Muscle layer of colon (tissue), 2 donors: Measurements from ENCODE around the gene TWSG1.
"Not testable (repeated sequence)": the region's sequence is repeated elsewhere in the genome, so short reads cannot be mapped to it uniquely, and the experiment has no call there.

Experiments used
- H3K27ac ChIP-seq: one replicate; pipeline ENCODE4 v1.7.0; 2013; ENCODE audit warnings: low read depth, mild to moderate bottlenecking, low read length, moderate library complexity
- H3K27me3 ChIP-seq, 2 donors: one replicate each; pipeline ENCODE4 v1.7.0; 2013; ENCODE audit warnings: low read length in 2 of 2, mild to moderate bottlenecking in 2 of 2; ENCODE audit not compliant: insufficient read depth in 2 of 2, control insufficient read depth in 1 of 2
- H3K36me3 ChIP-seq: one replicate; pipeline ENCODE4 v1.7.0; 2013; ENCODE audit warnings: mild to moderate bottlenecking, low read length; ENCODE audit not compliant: insufficient read depth
- H3K4me1 ChIP-seq: one replicate; pipeline ENCODE4 v1.7.0; 2013; ENCODE audit warnings: mild to moderate bottlenecking, low read length; ENCODE audit not compliant: insufficient read depth
- H3K4me3 ChIP-seq, 2 donors: one replicate each; pipeline ENCODE4 v1.7.0; 2013; ENCODE audit warnings: low read length in 2 of 2, low read depth in 1 of 2, mild to moderate bottlenecking in 1 of 2, moderate library complexity in 1 of 2
- H3K9ac ChIP-seq: one replicate; pipeline ENCODE4 v1.7.0; 2013; ENCODE audit warnings: low read length
- H3K9me3 ChIP-seq: one replicate; pipeline ENCODE4 v1.7.0; 2013; ENCODE audit warnings: mild to moderate bottlenecking, low read length
- donor health status: abdominal sarcoma.
- donor health status: Adenocarcinoma of cecum.

TWSG1 gene

DNA sequence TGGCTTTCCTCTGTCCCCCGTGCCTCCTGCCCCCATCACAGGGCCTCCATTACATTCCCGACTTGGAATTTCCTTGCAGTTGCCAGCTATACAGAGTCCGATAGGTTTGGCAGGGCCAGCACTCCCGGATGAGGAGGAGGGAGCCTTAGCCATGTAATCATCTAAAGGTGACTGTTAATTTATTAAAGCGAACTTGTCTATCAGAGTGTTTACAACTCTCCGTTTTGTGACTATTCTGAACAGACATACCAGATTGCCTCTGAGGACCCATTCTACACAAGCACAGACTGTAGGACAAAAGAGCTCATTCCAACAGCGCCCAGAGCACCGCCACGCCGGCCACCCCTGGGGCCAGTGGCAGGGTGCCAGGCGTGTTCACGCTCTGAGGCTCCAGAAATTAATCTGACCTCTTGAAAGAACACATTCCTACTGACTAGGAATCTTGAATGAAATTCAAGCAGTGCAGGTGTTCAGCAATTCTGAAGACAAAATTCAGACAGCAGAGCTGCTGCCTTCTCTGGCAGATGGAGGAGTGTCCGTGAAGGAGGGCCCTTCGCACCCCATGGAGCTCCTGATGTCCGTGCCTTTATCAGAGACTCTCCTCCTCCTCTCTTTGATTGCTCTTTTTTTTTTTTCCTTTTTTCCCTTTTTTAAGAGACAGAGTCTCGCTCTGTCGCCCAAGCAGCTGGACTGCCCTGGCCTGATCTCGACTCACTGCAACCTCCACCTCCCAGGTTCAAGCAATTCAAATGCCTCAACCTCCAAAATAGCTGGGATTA lies 82.7 kb downstream of the TWSG1 start:
- no peak overlapping the region for H3K9ac ChIP-seq
- no peaks in the 10 kb centered on the region for H3K9me3 ChIP-seq
- peaks cover 6% of the 10 kb centered on the region for H3K4me1 ChIP-seq
- peak overlapping the region; percentile 29 to 49 for H3K4me3 ChIP-seq
- no peaks in the 10 kb centered on the region for H3K27me3 ChIP-seq
- no peaks in the 10 kb centered on the region for H3K36me3 ChIP-seq
- H3K27ac ChIP-seq: no peak overlapping the region

DNA sequence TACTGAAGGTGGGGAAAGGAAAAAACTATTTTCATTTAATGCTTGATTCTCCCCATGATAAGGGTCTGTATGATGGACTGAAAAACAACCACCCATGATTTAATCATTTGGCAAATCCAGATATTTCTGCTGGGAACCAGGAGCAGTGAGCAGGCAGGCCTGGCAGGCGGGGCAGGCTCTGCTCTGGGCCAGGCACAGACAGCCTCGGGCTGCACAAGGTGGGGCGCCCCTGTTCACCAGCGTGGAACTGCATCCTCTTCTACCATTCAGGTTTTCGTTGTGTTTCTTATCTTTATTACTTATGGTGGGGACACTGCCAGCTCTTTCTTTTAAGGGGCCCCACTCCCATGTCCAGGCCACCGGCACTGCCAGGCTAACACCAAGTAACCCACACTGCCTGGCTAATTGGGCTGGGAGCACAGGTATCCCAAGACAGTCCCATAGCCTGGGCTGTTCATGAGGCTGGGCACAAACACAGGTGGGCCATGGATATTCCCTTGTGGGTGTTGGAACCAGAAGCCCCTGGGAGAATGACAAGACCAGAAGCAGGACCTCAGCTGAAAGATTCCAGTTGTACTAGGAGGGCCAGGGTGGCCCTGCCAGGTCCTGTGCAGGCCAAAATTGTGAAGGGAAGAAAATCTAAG lies 83.6 kb downstream of the TWSG1 start:
- Histone ChIP-seq H3K27ac (no peak overlapping the region), H3K4me1 (peaks cover 6% of the 10 kb centered on the region), H3K9ac (no peak overlapping the region), H3K4me3 (no peak overlapping the region), H3K27me3 (no peaks in the 10 kb centered on the region), H3K9me3 (no peaks in the 10 kb centered on the region), H3K36me3 (no peaks in the 10 kb centered on the region)

DNA sequence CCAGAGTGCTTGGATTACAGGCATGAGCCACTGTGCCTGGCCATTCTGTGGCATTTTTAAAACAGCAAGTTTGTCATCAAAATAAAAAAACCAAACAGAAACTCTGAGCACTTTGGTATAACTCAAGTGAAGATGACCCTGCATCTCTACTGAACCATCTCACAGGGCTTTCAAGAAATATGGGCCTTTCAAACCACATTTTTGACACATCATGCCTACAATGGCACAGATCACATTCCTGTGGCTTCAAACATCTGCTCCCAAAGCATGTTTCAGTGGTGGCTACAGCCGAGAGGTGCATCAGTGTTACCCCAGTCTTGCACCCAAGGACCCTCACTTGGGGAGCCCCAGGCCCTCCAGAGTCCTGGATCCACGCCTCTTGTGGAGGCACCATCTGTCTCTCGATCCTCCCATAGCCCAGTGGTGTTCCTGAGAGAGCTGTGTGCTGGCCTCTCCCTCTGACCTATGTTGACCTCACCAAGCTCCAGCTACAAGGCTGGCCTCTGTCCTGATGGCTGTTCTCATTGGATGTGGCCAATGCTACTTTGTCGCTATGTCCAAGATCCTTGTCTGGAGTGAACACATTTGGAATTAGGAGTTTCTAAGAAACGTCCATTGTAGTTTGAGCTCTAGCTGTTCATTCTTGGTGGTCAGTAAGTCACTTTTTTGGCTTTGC lies 85.5 kb downstream of the TWSG1 start:
- Histone ChIP-seq H3K9ac (no peak overlapping the region), H3K36me3 (no peaks in the 10 kb centered on the region), H3K27ac (no peak overlapping the region), H3K9me3 (peaks cover 4% of the 10 kb centered on the region), H3K4me3 (no peak overlapping the region), H3K4me1 (peaks cover 6% of the 10 kb centered on the region), H3K27me3 (no peaks in the 10 kb centered on the region)

DNA sequence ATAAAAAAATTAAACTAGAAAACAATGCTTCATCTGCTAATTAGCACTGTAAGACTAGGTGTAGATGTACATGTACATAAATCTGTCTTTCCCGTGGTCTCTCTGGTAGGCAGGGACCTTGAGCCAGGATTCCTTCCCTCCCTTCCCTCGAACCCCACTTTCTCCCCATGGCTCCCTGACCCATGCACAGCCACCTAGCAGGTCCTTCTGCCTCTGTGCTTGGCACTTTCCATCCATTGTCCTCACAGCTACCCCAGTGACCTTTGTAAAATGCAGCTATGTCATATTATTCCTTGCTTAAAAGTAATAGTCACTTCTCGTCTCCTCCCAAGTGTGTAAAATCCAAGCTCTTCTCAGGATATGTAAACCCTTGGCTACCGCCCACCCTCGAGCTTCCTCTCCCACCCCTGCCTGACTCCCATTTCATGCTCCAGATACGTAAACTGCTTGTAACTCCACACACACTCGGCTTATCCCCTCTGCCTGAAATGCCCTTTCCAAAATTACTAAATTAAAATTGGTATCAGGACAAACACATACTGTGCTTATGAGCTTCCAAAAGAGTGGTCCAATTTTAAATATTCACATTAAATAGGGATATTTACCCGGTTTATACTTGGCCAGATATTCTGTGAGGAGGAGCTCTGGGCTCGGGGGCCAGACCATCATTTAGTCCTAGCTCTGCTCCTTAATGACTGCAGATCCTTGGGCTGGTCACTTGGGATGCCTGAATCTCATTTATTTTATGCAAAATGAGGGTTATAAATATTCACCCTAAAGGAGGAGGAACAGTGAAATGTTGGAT lies 86.7 kb downstream of the TWSG1 start:
- Histone ChIP-seq H3K9ac (no peak overlapping the region), H3K36me3 (no peaks in the 10 kb centered on the region), H3K4me1 (peaks cover 6% of the 10 kb centered on the region), H3K27me3 (no peaks in the 10 kb centered on the region), H3K4me3 (no peak overlapping the region), H3K9me3 (peaks cover 4% of the 10 kb centered on the region), H3K27ac (no peak overlapping the region)

DNA sequence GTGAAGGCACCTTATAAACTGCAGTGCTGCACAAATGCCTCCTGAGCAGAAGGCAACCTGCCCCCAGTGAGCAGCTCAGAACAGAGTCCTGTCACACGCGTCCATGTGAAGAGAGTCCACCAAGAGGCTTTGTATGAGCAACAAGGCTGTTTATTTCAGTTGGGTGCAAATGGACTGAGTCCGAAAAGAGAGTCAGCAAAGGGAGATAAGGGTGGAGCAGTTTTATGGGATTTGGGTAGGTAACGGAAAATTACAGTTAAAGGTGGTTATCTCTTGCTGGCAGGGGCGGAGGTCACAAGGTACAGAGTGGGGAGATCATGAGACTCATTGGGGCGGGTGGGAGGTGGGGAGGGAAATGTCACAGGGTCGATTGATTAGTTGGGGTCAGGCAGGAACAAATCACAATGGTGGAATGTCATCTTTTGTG lies 87.3 kb downstream of the TWSG1 start:
- Histone ChIP-seq H3K36me3 (no peaks in the 10 kb centered on the region), H3K4me3 (no peak overlapping the region), H3K9ac (no peak overlapping the region), H3K27me3 (no peaks in the 10 kb centered on the region), H3K27ac (no peak overlapping the region), H3K9me3 (peaks cover 4% of the 10 kb centered on the region), H3K4me1 (peaks cover 6% of the 10 kb centered on the region)

DNA sequence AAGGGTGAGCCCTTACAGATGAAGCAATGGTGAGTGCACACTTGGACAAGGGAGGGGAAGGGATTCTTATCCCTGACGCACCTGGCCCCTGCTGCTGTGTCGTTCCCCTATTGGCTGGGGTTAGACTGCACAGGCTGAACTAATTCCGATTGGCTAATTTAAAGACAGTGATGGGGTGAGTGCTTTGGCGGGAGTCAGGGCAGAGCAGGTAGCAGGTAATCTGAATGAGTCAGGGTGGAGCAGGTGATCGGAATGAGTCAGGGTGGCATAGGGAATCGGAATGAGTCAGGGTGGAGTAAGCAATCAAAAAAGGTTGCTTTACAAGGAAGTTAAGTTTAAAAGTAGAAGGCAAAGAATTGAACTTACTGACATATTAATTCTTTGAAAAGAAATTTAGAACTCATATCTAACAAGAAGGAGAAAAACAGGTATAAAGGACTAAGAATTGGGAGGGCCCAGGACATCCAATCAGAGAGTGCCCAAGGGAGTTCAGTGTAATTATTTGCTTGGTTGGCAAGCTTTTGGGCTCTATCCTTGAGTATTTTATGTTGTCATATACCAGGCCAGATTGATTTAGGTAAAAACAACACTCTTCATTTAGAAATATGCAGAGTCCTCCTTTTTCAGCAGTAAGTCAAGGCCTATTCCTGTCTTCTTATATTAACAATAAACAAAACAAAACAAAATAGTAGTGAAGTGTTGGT lies 88.4 kb downstream of the TWSG1 start:
- no peak overlapping the region for H3K27ac ChIP-seq
- no peak overlapping the region for H3K4me3 ChIP-seq
- no peak overlapping the region for H3K9ac ChIP-seq
- H3K4me1 ChIP-seq: no peaks in the 10 kb centered on the region
- peaks cover 4% of the 10 kb centered on the region for H3K9me3 ChIP-seq
- H3K36me3 ChIP-seq: no peaks in the 10 kb centered on the region
- no peaks in the 10 kb centered on the region for H3K27me3 ChIP-seq

DNA sequence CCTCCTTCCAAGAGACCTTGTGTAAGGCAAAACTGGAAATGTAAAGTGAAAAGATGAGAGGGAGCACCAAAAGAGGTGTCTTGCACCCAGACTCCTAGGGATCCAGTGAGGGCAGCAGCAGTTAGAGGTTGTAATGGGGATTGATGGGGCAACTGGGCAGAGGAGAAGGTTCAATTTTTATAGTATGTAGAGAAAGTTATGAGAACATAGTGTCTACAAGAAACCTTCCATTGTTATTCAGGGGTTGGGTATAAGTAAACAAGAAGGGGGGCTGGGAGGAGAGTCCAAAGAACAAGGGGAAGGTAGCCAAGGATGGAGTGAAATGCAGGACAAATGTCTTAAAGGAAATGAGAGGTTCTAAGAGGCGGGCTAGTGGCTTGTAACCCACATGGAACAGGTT lies 89.1 kb downstream of the TWSG1 start:
- H3K27ac ChIP-seq, H3K4me3 ChIP-seq, H3K27me3 ChIP-seq, H3K4me1 ChIP-seq, H3K9ac ChIP-seq, H3K36me3 ChIP-seq, H3K9me3 ChIP-seq: not testable (repeated sequence)

DNA sequence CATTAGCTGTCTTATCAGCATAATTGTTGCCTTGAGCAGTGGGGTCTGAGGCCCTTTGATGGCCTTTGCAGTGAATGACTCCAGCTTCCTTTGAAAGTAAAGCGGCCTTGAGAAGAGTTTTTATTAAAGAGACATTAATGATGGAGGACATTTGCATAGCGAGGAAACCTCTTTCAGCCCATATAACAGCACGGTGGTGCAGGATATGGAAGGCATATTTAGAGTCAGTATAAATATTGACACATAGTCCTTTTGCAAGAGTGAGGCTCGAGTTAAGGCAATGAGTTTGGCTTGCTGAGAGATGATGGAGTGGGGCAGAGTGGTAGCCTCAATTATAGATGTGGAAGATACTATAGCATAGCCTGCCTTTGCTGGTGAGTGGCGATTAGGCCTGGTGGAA lies 89.7 kb downstream of the TWSG1 start:
- H3K27me3 ChIP-seq, H3K4me3 ChIP-seq, H3K27ac ChIP-seq, H3K9ac ChIP-seq, H3K9me3 ChIP-seq, H3K4me1 ChIP-seq, H3K36me3 ChIP-seq: not testable (repeated sequence)

DNA sequence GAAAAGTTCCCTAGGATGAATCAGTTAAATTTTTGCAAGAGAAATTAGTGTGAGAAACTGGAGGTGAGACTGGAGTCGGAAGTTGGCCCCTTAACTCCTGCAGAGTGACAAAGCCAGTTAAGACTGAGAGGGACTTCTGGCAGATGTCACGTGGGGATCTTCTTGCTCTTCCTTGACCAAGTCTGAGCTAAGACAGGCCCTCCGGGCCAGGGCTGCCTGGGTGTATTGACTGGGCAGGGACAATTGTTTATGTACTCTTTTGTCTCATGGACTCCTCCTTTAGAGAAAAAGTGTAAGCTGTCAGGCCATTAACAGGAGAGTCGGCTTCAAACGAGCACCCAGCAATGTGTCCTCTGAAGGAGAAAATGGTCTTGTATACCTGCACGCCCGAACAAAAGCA lies 92.2 kb downstream of the TWSG1 start:
- no peaks in the 10 kb centered on the region for H3K27me3 ChIP-seq
- H3K9ac ChIP-seq: no peak overlapping the region
- no peak overlapping the region for H3K27ac ChIP-seq
- H3K9me3 ChIP-seq: peaks cover 4% of the 10 kb centered on the region
- no peak overlapping the region for H3K4me3 ChIP-seq
- H3K36me3 ChIP-seq: no peaks in the 10 kb centered on the region
- no peaks in the 10 kb centered on the region for H3K4me1 ChIP-seq

DNA sequence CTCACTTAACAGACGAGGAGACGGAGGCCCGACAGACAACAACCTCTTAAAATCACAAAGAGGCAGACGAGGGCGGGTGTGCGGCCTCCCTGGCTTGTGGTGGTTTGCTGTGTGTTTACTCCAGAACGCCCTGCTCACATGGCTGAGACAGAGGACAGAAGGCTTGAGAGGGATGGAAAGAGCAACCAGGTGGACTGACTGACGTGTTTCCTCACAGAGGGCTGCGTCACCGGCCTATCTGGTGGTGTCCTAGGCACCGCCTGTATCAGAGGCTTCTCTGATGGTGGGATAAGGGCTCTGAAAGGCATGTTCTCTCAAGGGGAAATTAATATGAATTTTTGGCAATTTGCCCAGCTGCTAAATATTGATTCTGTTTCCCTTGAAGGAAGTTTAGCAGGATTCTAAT lies 93.7 kb downstream of the TWSG1 start:
- Histone ChIP-seq H3K9ac (no peak overlapping the region), H3K9me3 (peaks cover 4% of the 10 kb centered on the region), H3K4me1 (peaks cover under 1% of the 10 kb centered on the region), H3K27me3 (no peaks in the 10 kb centered on the region), H3K4me3 (no peak overlapping the region), H3K27ac (no peak overlapping the region), H3K36me3 (no peaks in the 10 kb centered on the region)
